ENCODE data around the gene QRFP.

DNA sequence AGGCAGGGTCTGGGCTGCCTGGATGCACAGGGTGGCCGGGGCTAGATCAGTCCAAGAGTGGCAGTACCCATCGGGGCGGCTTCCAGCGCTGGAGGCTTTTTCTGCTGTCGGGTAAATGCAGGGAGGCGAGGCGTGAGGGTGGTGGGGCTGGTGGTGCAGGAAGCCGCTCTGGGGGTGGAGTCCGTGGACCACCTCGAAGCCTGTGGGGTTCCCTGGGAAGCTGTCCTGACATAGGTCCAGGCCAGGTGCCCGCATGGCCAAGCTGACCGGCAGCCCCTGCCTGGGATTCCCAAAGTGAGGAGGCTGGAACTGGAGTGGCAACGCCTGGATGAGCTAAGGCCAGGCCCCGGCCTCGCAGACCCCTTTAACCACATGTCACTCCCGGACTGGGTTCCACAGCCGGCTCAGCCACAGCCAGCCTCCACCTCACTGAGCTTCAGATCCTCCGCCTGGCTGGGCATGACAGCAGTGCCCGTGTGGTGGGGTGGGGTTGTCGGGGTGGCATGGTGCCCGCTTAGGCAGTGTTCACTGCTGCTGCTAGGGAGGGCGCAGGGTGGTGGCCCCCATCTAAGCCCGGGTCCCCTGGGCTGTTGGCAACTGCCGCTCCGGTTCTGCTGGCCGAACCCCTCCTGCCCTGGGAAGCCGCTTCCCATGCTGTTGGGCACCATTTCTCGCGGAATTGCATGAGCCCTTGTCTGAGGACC, 1.4 kb upstream of the QRFP start:
- TF ChIP-seq EZH2 (IDR thresholded peaks at IDR 0.05; ENCODE audit: borderline replicate concordance, insufficient read depth, low read length, poor library complexity, severe bottlenecking), result no peak
- TF ChIP-seq, protein P1, sequence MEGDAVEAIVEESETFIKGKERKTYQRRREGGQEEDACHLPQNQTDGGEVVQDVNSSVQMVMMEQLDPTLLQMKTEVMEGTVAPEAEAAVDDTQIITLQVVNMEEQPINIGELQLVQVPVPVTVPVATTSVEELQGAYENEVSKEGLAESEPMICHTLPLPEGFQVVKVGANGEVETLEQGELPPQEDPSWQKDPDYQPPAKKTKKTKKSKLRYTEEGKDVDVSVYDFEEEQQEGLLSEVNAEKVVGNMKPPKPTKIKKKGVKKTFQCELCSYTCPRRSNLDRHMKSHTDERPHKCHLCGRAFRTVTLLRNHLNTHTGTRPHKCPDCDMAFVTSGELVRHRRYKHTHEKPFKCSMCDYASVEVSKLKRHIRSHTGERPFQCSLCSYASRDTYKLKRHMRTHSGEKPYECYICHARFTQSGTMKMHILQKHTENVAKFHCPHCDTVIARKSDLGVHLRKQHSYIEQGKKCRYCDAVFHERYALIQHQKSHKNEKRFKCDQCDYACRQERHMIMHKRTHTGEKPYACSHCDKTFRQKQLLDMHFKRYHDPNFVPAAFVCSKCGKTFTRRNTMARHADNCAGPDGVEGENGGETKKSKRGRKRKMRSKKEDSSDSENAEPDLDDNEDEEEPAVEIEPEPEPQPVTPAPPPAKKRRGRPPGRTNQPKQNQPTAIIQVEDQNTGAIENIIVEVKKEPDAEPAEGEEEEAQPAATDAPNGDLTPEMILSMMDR (IDR thresholded peaks at IDR 0.05; ENCODE audit: poor library complexity, severe bottlenecking), result no peak
- TF ChIP-seq, protein P2, sequence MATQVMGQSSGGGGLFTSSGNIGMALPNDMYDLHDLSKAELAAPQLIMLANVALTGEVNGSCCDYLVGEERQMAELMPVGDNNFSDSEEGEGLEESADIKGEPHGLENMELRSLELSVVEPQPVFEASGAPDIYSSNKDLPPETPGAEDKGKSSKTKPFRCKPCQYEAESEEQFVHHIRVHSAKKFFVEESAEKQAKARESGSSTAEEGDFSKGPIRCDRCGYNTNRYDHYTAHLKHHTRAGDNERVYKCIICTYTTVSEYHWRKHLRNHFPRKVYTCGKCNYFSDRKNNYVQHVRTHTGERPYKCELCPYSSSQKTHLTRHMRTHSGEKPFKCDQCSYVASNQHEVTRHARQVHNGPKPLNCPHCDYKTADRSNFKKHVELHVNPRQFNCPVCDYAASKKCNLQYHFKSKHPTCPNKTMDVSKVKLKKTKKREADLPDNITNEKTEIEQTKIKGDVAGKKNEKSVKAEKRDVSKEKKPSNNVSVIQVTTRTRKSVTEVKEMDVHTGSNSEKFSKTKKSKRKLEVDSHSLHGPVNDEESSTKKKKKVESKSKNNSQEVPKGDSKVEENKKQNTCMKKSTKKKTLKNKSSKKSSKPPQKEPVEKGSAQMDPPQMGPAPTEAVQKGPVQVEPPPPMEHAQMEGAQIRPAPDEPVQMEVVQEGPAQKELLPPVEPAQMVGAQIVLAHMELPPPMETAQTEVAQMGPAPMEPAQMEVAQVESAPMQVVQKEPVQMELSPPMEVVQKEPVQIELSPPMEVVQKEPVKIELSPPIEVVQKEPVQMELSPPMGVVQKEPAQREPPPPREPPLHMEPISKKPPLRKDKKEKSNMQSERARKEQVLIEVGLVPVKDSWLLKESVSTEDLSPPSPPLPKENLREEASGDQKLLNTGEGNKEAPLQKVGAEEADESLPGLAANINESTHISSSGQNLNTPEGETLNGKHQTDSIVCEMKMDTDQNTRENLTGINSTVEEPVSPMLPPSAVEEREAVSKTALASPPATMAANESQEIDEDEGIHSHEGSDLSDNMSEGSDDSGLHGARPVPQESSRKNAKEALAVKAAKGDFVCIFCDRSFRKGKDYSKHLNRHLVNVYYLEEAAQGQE (IDR thresholded peaks at IDR 0.05; ENCODE audit: borderline replicate concordance), result no peak

Measured in neural cell (in vitro differentiated cells).